PC-3 (cell line): Measurements from ENCODE around the gene KCTD16. TPM values are rescaled to one million over a fixed set of nuclear protein-coding genes. Genes with fewer than 3 reads are reported as not detected.

Experiments used
- ATAC-seq: fragments of 200-7000 bp; cut with Tn5 transposase; 2 replicates; pipeline ENCODE4 v1.9.1; 2020; ENCODE audit warnings: mild to moderate bottlenecking, moderate library complexity
- BruUV-seq: library from RNA; stranded (reverse); fragments of 400-500 nt; replicated peaks from 2 replicates; lab custom pipeline; 2021; lab: Mats Ljungman, UMichigan
- CTCF ChIA-PET: fragments of 300-600 bp; sonication (Branson Sonifier 250); formaldehyde crosslinking; loops from one replicate; lab custom pipeline; 2022; ENCODE audit warnings: antibody characterized with exemption; lab: Charles Lee
- POLR2A ChIA-PET: fragments of 300-600 bp; sonication (Branson Sonifier 250); formaldehyde crosslinking; loops from one replicate; lab custom pipeline; 2022; ENCODE audit warnings: antibody characterized with exemption; ENCODE audit not compliant: unreplicated experiment; lab: Charles Lee
- DNase-seq: peaks from one replicate; pipeline ENCODE4 v3.0.0-alpha.2; 2015
- H2AFZ ChIP-seq: fragments of 300-600 bp; sonication (generic); 2 replicates; pipeline ENCODE4 v1.6.0; 2016; ENCODE audit warnings: antibody characterized with exemption, low read length
- H3F3A ChIP-seq: fragments of 300-600 bp; sonication (generic); one replicate; pipeline ENCODE4 v1.6.0; 2017; ENCODE audit warnings: antibody characterized with exemption, low read length, control low read depth, mild to moderate bottlenecking; ENCODE audit not compliant: unreplicated experiment
- H3K27ac ChIP-seq: fragments of 300-600 bp; sonication (generic); 2 replicates; pipeline ENCODE4 v1.5.1; 2016; ENCODE audit warnings: mild to moderate bottlenecking, low read length
- H3K27me3 ChIP-seq: fragments of 300-600 bp; sonication (generic); 2 replicates; pipeline ENCODE4 v1.6.1; 2016; ENCODE audit warnings: low read length, mixed read lengths
- H3K36me3 ChIP-seq: fragments of 300-600 bp; sonication (generic); 2 replicates; pipeline ENCODE4 v1.6.1; 2016; ENCODE audit warnings: low read depth, mixed run types, low read length, mixed read lengths
- H3K4me1 ChIP-seq: fragments of 300-600 bp; sonication (generic); 2 replicates; pipeline ENCODE4 v1.5.1; 2016; ENCODE audit warnings: low read length; ENCODE audit not compliant: insufficient read depth
- H3K4me2 ChIP-seq: fragments of 300-600 bp; sonication (generic); 2 replicates; pipeline ENCODE4 v1.6.0; 2016; ENCODE audit warnings: low read length
- H3K4me3 ChIP-seq: fragments of 300-600 bp; sonication (generic); 2 replicates; pipeline ENCODE4 v1.5.1; 2016; ENCODE audit warnings: mild to moderate bottlenecking, low read length, mixed read lengths
- H3K79me2 ChIP-seq: fragments of 300-600 bp; sonication (generic); 2 replicates; pipeline ENCODE4 v1.6.1; 2017; ENCODE audit warnings: low read length, mixed read lengths
- H3K9ac ChIP-seq: fragments of 300-600 bp; sonication (generic); 2 replicates; pipeline ENCODE4 v1.6.0; 2016; ENCODE audit warnings: mild to moderate bottlenecking, low read length
- H3K9me2 ChIP-seq: fragments of 300-600 bp; sonication (generic); replicated peaks from 2 replicates; pipeline ENCODE4 v1.6.1; 2016; ENCODE audit warnings: mixed run types, low read length, mixed read lengths
- H3K9me3 ChIP-seq: fragments of 300-600 bp; sonication (generic); 2 replicates; pipeline ENCODE4 v1.6.1; 2016; ENCODE audit warnings: low read length, mixed read lengths
- H4K20me1 ChIP-seq: fragments of 300-600 bp; sonication (generic); 2 replicates; pipeline ENCODE4 v1.6.1; 2016; ENCODE audit warnings: low read length, mixed read lengths
- CTCF ChIP-seq: fragments of 300-600 bp; sonication (generic); conservative IDR thresholded peaks from 2 replicates; pipeline ENCODE4 v1.5.1; 2017; ENCODE audit warnings: antibody characterized with exemption, low read depth, mild to moderate bottlenecking, low read length
- EZH2 ChIP-seq: fragments of 300-600 bp; sonication (generic); IDR thresholded peaks from one replicate; pipeline ENCODE4 v1.6.1; 2017; ENCODE audit warnings: antibody characterized with exemption, mild to moderate bottlenecking, low read length; ENCODE audit not compliant: unreplicated experiment
- EZH2phosphoT487 ChIP-seq: fragments of 300-600 bp; sonication (generic); IDR thresholded peaks from 2 replicates; pipeline ENCODE4 v1.6.1; 2018; ENCODE audit warnings: mild to moderate bottlenecking, antibody characterized with exemption, low read length, borderline replicate concordance
- intact Hi-C: fragments of 100-400 bp; cut with micrococcal nuclease; formaldehyde crosslinking; loops from 2 replicates; pipeline ENCODE4 v1.9.0; 2023
- total RNA-seq: library from RNA; depleted of rRNA; stranded (reverse); fragments of >200 nt; gene quantifications from 2 replicates; pipeline ENCODE4 v1.2.3, GENCODE V29; 2014

The KCTD16 gene
- total RNA-seq, 1 experiment from 2014 or later = not detected

DNA sequence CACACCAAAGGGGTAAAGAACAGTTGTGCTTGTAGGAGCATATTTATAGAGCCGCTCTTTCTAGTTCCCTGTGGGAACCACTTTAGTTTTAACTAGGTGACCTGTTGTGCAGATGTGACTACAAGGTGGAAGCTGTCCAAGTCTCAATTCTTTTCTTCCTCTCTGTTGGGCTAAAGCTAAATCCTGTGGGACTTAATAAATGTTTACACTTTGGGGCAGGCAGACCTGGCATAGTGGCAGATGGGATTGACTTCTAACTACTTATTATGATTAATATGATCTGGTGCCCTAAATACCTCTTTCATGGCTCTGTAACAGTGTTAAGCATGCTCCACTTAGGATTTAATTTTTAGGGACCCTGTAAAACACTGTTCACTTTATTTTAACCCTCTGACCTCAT lies 265.3 kb downstream of the KCTD16 start:
- Histone ChIP-seq H3K4me3 (no peak overlapping the region), H4K20me1 (no peaks in the 10 kb centered on the region), H3K27ac (no peak overlapping the region), H3K4me2 (no peak overlapping the region), H3K9ac (no peak overlapping the region), H2AFZ (no peak overlapping the region), H3K4me1 (no peaks in the 10 kb centered on the region), H3K9me2 (no peaks in the 10 kb centered on the region), H3K36me3 (no peaks in the 10 kb centered on the region), H3K27me3 (no peaks in the 10 kb centered on the region), H3K9me3 (no peaks in the 10 kb centered on the region), H3K79me2 (no peaks in the 10 kb centered on the region), H3F3A (no peaks in the 10 kb centered on the region)
- BruUV-seq = no TSS peak
- ChIA-PET POLR2A (no interaction called here), CTCF (no interaction called here)
- DNase-seq (no peak), ATAC-seq (no peak)
- no peak for TF ChIP-seq EZH2phosphoT487
- no peak for TF ChIP-seq CTCF
- TF ChIP-seq EZH2 = no peak
- intact Hi-C loops = no loop called here

DNA sequence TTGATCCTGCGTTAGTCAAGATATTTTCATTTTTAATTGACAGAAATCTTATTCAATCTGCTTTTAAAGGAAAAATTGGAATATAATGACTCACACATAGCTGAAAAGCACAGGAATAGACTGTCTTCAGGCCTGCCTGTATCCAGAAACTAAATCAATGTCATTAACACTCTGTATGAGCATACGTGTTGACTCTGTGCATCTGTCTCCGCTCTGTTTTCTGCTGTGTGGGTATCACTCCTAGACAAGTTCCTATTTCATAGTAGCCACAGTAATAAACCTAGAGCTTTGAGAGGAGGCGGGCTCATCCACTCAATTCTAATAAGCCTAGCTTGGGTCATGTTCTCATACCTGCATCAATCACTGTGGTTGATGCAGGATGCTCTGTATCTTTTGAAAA lies 267.6 kb downstream of the KCTD16 start:
- no peaks in the 10 kb centered on the region for H3F3A ChIP-seq
- ChIA-PET CTCF (no interaction called here), POLR2A (no interaction called here)
- intact Hi-C loops = no loop called here
- BruUV-seq = no TSS peak
- H3K9me3 ChIP-seq = no peaks in the 10 kb centered on the region
- H3K4me1 ChIP-seq = no peaks in the 10 kb centered on the region
- no peaks in the 10 kb centered on the region for H3K9me2 ChIP-seq
- H4K20me1 ChIP-seq = no peaks in the 10 kb centered on the region
- ATAC-seq = no peak
- no peak overlapping the region for H3K4me3 ChIP-seq
- no peak for TF ChIP-seq EZH2phosphoT487
- no peak for TF ChIP-seq CTCF
- TF ChIP-seq EZH2 = no peak
- H3K79me2 ChIP-seq = no peaks in the 10 kb centered on the region
- no peak overlapping the region for H3K4me2 ChIP-seq
- H3K9ac ChIP-seq = no peak overlapping the region
- DNase-seq = no peak
- no peak overlapping the region for H2AFZ ChIP-seq
- no peaks in the 10 kb centered on the region for H3K36me3 ChIP-seq
- H3K27me3 ChIP-seq = no peaks in the 10 kb centered on the region
- H3K27ac ChIP-seq = no peak overlapping the region

DNA sequence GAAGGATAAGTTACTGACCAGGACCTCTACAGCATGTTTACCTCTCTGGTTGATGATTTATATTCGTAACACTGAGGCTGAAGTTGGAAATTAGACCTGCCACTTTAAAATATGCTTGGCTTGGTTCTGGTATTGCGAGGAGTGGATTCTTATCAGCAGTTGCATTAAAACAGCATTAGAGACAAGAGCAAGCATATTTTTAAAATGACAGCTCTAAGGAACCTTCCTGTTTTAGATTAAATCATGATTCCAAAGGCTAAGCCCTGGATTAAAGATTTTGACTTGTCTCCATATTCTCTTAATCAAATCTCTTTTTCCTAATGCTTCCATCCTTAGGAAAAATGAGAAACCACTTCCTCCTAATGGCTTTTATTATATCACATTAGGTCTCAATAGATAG lies 277.8 kb downstream of the KCTD16 start:
- DNase-seq = no peak
- CTCF ChIA-PET = no interaction called here

More for the DNA sequence above, 277.8 kb downstream of the KCTD16 start:
- H3K4me3 ChIP-seq = no peak overlapping the region
- ATAC-seq = no peak
- intact Hi-C loops = no loop called here
- no peaks in the 10 kb centered on the region for H3K4me1 ChIP-seq
- H3F3A ChIP-seq = no peaks in the 10 kb centered on the region
- H3K9ac ChIP-seq = no peak overlapping the region
- H3K27me3 ChIP-seq = no peaks in the 10 kb centered on the region
- no peak overlapping the region for H2AFZ ChIP-seq
- H3K79me2 ChIP-seq = no peaks in the 10 kb centered on the region
- TF ChIP-seq EZH2 (no peak), CTCF (no peak), EZH2phosphoT487 (no peak)
- H3K9me2 ChIP-seq = no peaks in the 10 kb centered on the region
- H3K36me3 ChIP-seq = no peaks in the 10 kb centered on the region
- H3K4me2 ChIP-seq = no peak overlapping the region
- no peak overlapping the region for H3K27ac ChIP-seq
- BruUV-seq = no TSS peak
- POLR2A ChIA-PET = no interaction called here
- H4K20me1 ChIP-seq = no peaks in the 10 kb centered on the region
- H3K9me3 ChIP-seq = no peaks in the 10 kb centered on the region
